Tibial nerve (tissue), 3 donors: ENCODE measurements around the gene COIL.

Experiments
- CTCF ChIP-seq, 5 experiments: fragments of 200-600 bp in 3 of 5; fragments of 450-650 bp in 2 of 5; sonication (generic) in 3 of 5; IDR thresholded peaks; one replicate each; pipeline ENCODE4 v1.5.1; 2016 to 2019; ENCODE audit warnings: antibody characterized with exemption in 5 of 5, mild to moderate bottlenecking in 3 of 5, moderate library complexity in 2 of 5
- POLR2A ChIP-seq, 2 donors: fragments of 450-650 bp; IDR thresholded peaks; one replicate each; pipeline ENCODE4 v1.6.1; 2017; ENCODE audit warnings: antibody characterized with exemption in 2 of 2, mild to moderate bottlenecking in 2 of 2, moderate library complexity in 2 of 2

DNA sequence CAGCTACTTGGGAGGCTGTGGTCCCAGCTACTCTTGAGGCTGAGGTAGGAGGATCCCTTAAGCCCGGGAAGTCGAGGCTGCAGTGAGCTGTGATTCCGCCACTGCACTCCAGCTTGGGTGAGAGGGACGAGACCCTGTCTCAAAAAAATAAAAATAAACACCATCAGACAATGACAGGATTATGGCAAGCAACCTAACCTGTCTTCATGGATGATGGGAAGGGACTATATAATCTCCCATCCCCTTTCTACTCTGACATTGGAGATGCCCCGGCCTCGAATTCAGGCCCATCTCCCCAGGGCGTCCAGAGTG lies 47.9 kb downstream of the COIL start:
- TF ChIP-seq CTCF (IDR thresholded peaks at IDR 0.05) (no peak), POLR2A (IDR thresholded peaks at IDR 0.05) (no peak)
